SJSA1 (cell line): ENCODE data around the gene CLSTN3. TPM values are rescaled to one million over a fixed set of nuclear protein-coding genes. Genes with fewer than 3 reads are reported as not detected.

ENCODE experiments used
- DNase-seq, 2 experiments: peaks; one replicate each; pipeline ENCODE4 v3.0.0-alpha.2; 2015 to 2020; ENCODE audit warnings: low spot score in 2 of 2, low read depth in 1 of 2
- H3K27ac ChIP-seq: fragments of 250-450 bp; sonication (Bioruptor Pico); 2 replicates; pipeline ENCODE4 v1.5.1; 2020; ENCODE audit warnings: mild to moderate bottlenecking, moderate library complexity
- H3K27me3 ChIP-seq: fragments of 250-450 bp; sonication (Bioruptor Pico); replicated peaks from 2 replicates; pipeline ENCODE4 v1.5.1; 2020; ENCODE audit warnings: mild to moderate bottlenecking, moderate library complexity
- H3K36me3 ChIP-seq: fragments of 250-450 bp; sonication (Bioruptor Pico); 2 replicates; pipeline ENCODE4 v1.5.1; 2020; ENCODE audit warnings: mild to moderate bottlenecking
- H3K4me1 ChIP-seq: fragments of 250-450 bp; sonication (Bioruptor Pico); replicated peaks from 2 replicates; pipeline ENCODE4 v1.6.1; 2021; ENCODE audit warnings: mild to moderate bottlenecking
- H3K4me3 ChIP-seq: fragments of 250-450 bp; sonication (Bioruptor Pico); 2 replicates; pipeline ENCODE4 v1.5.1; 2020; ENCODE audit warnings: mild to moderate bottlenecking
- H3K9me3 ChIP-seq: fragments of 250-450 bp; sonication (Bioruptor Pico); replicated peaks from 2 replicates; pipeline ENCODE4 v1.5.1; 2020; ENCODE audit warnings: mild to moderate bottlenecking
- total RNA-seq: library from RNA; depleted of rRNA; stranded (reverse); fragments of >200 nt; shearing (Covaris generic); gene quantifications from 2 replicates; pipeline ENCODE4 v1.2.3, GENCODE V29; 2014

The CLSTN3 gene
- total RNA-seq, 1 experiment from 2014 or later = 0.82 TPM

DNA sequence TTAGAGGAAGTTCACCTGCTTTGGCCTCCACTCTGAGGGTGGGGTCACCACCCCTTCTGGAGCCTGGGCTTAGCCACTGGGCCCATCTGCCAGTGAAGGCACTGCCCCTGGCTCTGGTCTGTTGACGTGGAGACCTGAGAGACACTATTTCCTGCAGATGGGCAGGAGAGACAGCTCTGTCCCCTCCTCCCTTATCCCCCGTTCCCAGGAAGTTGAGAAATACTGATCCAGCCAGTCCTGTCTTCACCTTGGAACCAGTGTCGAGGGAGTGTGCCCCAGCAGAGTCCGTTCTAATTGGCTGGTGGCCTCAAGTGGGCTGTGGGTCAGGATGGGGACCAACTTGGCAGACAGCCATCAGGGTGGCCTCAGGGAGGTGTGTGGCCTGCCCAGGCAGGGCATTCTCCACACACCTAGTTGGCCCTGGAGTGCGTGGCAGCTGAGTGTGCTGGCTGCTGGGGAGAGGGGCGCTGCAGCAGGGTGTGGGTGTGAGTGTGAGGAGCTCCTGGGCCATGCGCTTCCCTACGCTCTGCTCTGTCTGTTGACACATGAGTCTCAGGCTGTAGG is 25.4 kb downstream of the CLSTN3 start:
- H3K9me3 ChIP-seq = no peaks in the 10 kb centered on the region
- H3K27me3 ChIP-seq = no peaks in the 10 kb centered on the region
- no peak overlapping the region for H3K27ac ChIP-seq
- DNase-seq = no peak
- no peaks in the 10 kb centered on the region for H3K36me3 ChIP-seq
- H3K4me3 ChIP-seq = no peak overlapping the region
- no peaks in the 10 kb centered on the region for H3K4me1 ChIP-seq

DNA sequence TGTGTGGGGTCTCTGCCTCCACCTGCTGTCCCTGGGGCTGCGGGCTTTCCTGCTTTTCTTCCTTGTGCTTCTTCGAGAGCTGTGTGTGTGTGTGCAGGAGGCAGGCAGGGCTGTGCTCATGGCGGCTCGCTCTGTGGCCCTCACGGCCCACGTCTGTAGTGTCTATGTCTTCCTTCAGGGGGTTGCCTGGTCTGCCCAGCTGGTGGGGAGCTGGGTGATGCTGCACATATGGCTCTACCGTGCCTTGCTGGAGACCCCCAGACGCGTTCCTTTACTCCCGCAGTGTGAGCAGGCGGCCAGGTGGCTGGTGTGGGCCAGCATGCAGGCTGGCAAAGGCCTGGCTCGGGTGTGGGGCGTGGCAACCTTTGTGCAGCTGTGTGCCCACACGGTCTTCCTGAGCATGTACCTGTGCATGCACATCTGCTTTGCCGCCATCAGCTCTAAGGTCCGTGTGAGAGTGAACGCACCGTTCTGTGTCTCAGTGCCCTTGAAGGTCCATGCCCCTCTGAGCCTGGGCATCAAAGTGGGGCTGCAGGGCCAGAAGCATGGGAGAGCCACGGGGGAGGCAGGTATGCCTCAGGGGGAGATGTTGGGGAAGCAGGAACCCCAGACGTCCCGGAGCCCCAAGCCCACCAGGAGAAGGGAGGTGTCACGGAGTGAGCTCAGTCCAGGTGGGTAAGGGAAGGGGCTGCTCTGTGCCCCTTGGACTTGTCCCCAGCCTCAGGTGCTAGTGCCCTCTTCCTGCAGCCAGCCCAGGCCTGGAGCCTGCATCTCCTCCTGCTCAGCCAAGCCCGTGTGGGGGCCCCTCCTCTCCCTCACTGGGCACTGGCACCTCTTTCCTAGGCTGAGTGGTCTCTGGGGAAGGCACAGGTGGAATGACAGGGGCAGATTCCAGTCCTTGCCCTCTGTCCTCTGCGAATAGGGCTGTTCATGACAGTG is 26.4 kb downstream of the CLSTN3 start:
- Histone ChIP-seq H3K27ac (no peak overlapping the region), H3K36me3 (no peaks in the 10 kb centered on the region), H3K27me3 (no peaks in the 10 kb centered on the region), H3K9me3 (no peaks in the 10 kb centered on the region), H3K4me1 (no peaks in the 10 kb centered on the region), H3K4me3 (no peak overlapping the region)
- DNase-seq = no peak

DNA sequence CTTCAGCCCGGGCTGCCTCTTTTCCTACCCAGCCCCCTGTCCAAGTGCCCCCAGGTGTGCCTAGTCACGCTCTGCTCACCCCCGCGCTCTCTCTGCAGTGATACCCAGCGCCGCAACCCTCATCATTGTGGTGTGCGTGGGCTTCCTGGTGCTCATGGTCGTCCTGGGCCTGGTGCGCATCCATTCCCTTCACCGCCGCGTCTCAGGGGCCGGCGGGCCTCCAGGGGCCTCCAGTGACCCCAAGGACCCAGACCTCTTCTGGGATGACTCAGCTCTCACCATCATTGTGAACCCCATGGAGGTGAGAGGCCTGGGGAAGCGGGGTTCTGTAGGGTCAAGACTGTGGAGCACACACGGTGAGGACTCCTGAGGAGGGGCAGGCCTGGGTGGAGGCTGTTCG is 27.2 kb downstream of the CLSTN3 start:
- Histone ChIP-seq H3K27me3 (no peaks in the 10 kb centered on the region), H3K36me3 (no peaks in the 10 kb centered on the region), H3K27ac (no peak overlapping the region), H3K9me3 (no peaks in the 10 kb centered on the region; the same call in 1 of the 2 replicates), H3K4me3 (no peak overlapping the region), H3K4me1 (no peaks in the 10 kb centered on the region)
- DNase-seq = no peak

DNA sequence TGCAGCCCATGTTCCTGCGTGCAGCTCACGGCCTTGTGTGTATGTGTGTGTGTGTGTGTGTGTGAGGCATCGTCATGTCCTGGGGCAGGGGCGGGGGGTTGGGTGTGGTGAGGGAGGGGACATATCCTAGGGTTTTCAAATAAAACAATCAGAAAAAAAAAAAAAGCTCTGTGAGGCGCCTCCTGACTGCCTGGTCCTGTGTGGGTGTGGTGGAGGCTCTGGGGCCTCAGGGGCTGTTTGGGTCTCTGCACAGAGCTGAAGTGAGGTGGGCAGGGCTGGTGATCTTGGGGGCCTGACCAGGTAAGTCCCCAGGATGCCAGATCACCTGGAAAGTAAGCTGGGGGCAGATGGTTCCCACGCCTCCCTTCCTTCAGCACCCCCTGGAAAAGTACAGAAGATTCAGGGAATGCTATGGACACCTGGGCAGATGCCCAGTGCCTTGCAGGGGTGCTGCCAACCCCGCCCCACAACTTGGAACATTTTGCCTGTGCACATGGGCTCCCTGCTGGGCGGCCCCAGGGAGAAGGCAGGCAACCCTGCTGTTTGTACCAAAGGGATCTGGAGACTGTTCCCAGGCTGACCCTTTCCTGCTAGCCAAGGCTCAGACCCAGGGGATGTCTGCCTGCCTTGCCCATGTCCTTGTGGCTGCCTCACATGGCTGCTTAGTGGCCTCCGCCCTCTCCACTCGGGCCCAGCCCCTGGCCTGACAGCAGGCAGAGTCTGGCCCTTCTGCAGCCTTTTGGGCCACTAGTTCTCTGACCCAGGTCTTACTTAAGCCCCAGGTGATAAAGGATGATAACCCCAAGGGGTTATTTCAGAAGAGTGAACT is 28.8 kb downstream of the CLSTN3 start:
- DNase-seq = no peak
- Histone ChIP-seq H3K4me3 (no peak overlapping the region), H3K27ac (no peak overlapping the region), H3K27me3 (no peaks in the 10 kb centered on the region), H3K4me1 (no peaks in the 10 kb centered on the region), H3K36me3 (no peaks in the 10 kb centered on the region), H3K9me3 (no peaks in the 10 kb centered on the region; the same call in 1 of the 2 replicates)

DNA sequence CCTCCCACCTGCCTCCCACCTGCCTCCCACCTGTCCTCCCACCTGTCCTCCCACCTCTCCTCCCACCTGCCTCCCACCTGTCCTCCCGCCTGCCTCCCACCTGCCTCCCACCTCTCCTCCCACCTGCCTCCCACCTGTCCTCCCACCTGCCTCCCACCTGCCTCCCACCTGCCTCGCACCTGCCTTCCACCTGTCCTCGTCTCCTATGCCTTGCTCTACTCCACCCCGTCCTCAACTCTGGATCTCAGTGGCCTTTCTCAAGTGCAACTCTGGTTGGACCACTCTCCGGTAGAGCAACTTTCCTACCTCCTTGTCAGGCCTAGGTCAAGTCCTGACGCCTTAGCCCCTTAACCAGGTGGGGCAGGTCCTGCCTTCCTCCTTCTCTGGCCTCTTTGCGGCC is 30.0 kb downstream of the CLSTN3 start:
- no peaks in the 10 kb centered on the region; the same call in 1 of the 2 replicates for H3K9me3 ChIP-seq
- no peak overlapping the region for H3K27ac ChIP-seq
- no peak for DNase-seq
- H3K36me3 ChIP-seq = no peaks in the 10 kb centered on the region
- peaks cover 5% of the 10 kb centered on the region; the same call in 1 of the 2 replicates for H3K27me3 ChIP-seq
- H3K4me1 ChIP-seq = no peaks in the 10 kb centered on the region
- no peak overlapping the region for H3K4me3 ChIP-seq

DNA sequence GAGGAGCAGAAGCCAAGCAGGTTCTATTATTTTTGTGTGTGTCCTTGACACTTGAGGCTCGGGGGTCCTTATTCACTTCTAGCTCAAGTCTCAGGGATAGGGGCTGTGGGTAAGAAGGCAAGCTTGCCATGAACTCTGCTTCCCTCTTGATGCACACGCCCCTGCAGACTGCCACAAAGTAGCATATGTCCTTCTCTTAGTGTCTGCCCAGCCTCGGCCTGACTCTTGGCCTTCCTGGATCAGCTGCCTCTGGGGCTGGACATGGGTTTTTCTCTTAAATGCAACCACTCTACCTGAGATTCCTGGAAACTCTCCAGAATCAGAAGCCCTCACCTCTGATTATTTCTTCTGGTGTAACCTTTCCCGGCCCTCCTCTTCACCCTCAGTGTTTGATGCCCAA is 31.2 kb downstream of the CLSTN3 start:
- Histone ChIP-seq H3K9me3 (no peaks in the 10 kb centered on the region; the same call in 1 of the 2 replicates), H3K4me3 (no peak overlapping the region), H3K4me1 (no peaks in the 10 kb centered on the region), H3K27me3 (peaks cover 7% of the 10 kb centered on the region; the same call in 1 of the 2 replicates), H3K27ac (no peak overlapping the region), H3K36me3 (no peaks in the 10 kb centered on the region)
- DNase-seq = no peak

DNA sequence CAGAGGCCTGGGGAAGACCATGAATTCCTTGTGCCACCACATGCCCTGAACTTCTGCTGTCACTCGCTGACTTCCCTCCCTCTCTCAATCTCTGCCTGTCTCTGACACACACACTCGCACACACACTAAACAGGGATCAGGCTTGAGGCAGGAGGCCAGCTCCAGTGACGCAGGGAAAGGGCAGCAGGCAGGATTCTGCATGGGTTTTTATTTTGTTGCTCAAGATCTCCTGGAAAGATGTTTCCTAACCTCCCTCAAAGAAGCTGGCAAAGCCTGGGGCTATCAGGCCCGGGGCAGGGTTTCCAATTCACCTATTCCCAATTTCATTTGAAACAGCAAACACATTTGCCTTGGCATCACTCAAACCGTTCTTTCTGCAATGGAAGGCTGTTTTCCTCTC is 31.6 kb downstream of the CLSTN3 start:
- Histone ChIP-seq H3K4me3 (no peak overlapping the region), H3K36me3 (no peaks in the 10 kb centered on the region), H3K4me1 (no peaks in the 10 kb centered on the region), H3K27me3 (peaks cover 7% of the 10 kb centered on the region; the same call in 1 of the 2 replicates), H3K9me3 (no peaks in the 10 kb centered on the region; the same call in 1 of the 2 replicates), H3K27ac (no peak overlapping the region)
- DNase-seq = no peak

DNA sequence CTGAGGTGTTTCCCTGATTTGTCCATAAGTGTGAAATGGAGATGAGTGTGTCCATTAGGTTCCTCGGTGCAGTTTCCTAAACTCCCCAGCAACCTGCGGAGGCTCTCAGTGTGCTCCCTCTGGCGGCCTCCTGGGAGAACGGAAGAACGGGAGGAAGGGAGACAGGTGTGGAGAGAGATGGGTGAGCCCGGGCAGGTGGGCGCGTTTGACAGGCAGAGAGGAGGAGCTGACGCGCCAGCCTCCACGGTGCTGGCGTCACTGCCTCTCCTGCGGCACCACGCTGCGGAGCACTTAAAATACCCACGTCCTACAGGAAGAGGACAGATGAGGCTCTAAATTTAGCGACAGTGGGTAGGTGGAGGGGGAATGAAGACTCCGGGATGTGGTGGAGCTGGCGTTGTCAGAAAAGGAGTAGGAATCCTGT is 32.5 kb downstream of the CLSTN3 start:
- H3K4me1 ChIP-seq = no peaks in the 10 kb centered on the region
- no peak overlapping the region for H3K4me3 ChIP-seq
- no peaks in the 10 kb centered on the region for H3K36me3 ChIP-seq
- DNase-seq = no peak
- peaks cover 7% of the 10 kb centered on the region; the same call in 1 of the 2 replicates for H3K27me3 ChIP-seq
- no peak overlapping the region for H3K27ac ChIP-seq
- no peaks in the 10 kb centered on the region; the same call in 1 of the 2 replicates for H3K9me3 ChIP-seq

DNA sequence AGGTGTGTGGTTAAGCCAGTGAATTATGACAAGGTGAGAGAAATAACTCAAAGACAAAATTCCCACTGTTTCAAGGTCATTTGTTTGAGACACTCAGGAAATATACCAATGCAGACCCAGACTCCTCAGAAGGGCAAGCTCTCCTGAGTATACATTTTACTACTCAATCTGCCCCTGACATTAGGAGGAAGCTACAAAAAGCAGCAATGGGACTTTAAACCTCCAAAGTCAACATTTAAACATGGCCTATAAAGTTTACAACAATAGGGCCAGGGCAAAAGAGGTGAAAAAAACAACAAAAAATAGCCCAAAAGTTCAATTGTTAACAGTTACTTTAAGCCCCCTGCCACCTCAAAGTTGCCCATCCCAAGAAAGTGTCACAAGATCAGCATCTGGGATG is 39.8 kb downstream of the CLSTN3 start:
- no peaks in the 10 kb centered on the region for H3K4me1 ChIP-seq
- H3K27ac ChIP-seq = no peak overlapping the region
- H3K36me3 ChIP-seq = no peaks in the 10 kb centered on the region
- DNase-seq = no peak
- H3K9me3 ChIP-seq = peaks cover 25% of the 10 kb centered on the region
- H3K4me3 ChIP-seq = no peak overlapping the region
- peaks cover 3% of the 10 kb centered on the region; the same call in 1 of the 2 replicates for H3K27me3 ChIP-seq

DNA sequence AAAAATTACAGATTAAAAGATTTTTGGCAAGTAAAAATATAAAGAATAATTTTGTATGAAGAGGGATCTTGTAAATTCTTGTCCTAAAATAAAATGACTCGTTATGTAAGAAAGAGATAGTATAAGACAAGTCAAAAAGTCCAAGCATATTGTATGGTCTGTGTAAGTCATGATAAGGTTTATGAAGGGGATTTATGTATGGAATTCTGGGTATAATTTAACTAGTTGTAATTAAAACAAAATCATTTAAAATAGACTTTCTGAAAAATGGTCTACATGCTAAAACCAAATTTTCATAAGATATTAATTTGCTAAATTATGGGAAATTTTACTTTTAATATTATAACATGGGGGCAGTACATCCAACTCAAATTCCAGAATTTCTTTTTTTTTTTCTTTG is 41.7 kb downstream of the CLSTN3 start:
- Histone ChIP-seq H3K27ac (no peak overlapping the region), H3K36me3 (no peaks in the 10 kb centered on the region), H3K27me3 (no peaks in the 10 kb centered on the region), H3K4me1 (no peaks in the 10 kb centered on the region), H3K4me3 (no peak overlapping the region), H3K9me3 (peaks cover 25% of the 10 kb centered on the region)
- DNase-seq = no peak

DNA sequence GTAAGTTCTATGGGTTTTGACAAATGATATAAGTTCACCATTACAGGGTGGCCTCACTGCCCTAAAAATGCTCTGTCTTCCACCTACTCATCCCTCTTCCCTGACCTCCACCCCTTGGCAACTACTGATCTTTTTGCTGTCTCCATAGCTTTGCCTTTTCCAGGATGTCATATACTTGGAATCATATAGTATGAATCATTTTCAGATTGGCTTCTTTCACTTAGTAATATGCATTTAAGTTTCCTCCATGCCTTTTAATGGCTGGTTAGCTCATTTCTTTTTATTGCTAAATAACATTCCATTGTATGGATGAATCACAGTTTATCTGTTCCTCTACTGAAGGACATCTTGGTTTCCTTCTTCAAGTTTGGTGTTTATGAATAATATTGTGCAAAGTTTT is 45.3 kb downstream of the CLSTN3 start:
- no peak for DNase-seq

DNA sequence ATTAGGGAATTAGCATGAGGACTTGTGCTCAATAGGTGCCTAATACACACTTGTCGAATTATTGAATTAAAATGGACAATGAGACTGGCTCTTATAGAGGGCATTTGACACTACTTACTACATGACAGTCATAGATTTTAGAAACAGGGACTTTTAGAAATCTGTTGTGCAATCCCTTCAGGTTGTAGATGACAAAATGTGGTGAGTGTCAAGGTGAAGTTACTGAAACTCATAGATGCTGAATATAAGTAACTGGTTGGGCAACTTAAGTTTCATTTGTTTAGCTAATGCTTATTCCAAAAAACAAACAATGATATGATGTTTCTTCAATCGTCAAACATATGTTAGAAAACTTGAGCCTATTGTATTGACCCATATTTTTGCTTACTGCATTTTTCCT is 46.4 kb downstream of the CLSTN3 start:
- H3K9me3 ChIP-seq = peaks cover 12% of the 10 kb centered on the region; the same call in 1 of the 2 replicates
- H3K36me3 ChIP-seq = no peaks in the 10 kb centered on the region
- H3K27ac ChIP-seq = no peak overlapping the region
- H3K4me3 ChIP-seq = no peak overlapping the region
- no peak for DNase-seq
- no peaks in the 10 kb centered on the region; the same call in 1 of the 2 replicates for H3K27me3 ChIP-seq
- no peaks in the 10 kb centered on the region for H3K4me1 ChIP-seq

More for the DNA sequence above, 45.3 kb downstream of the CLSTN3 start:
- Histone ChIP-seq H3K27ac (no peak overlapping the region), H3K9me3 (peaks cover 12% of the 10 kb centered on the region; the same call in 1 of the 2 replicates), H3K27me3 (no peaks in the 10 kb centered on the region), H3K36me3 (no peaks in the 10 kb centered on the region), H3K4me3 (no peak overlapping the region), H3K4me1 (no peaks in the 10 kb centered on the region)

DNA sequence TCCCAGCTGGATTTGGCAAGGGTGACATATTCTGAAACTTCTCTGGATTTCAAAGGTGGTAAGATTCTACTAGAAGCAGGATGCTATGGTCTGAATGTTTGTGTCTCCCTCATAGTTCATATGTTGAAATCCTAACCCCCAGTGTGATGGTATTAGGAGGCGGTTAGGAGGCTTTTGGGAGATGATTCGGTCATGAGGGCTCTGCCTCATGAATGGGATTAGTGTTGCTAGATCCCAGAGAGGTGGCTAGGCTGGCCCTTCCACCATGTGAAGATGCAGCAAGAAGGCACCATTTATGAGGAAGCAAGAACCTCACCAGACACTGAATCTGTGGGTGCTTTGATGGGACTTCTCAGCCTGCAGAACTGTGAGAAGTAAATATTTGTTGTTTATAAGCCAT is 48.3 kb downstream of the CLSTN3 start:
- Histone ChIP-seq H3K27ac (no peak overlapping the region), H3K36me3 (no peaks in the 10 kb centered on the region), H3K9me3 (0 out of 2 replicates have a peak, but pooled peaks cover 3% of the 10 kb centered on the region), H3K4me3 (no peak overlapping the region), H3K27me3 (no peaks in the 10 kb centered on the region; the same call in 1 of the 2 replicates), H3K4me1 (no peaks in the 10 kb centered on the region)
- no peak for DNase-seq
